ENCODE data around the gene DMRT1. TPM values are rescaled to one million over a fixed set of nuclear protein-coding genes. Genes with fewer than 3 reads are reported as not detected.

Gene DMRT1
- total and polyA plus RNA-seq, 11 donors = not detected

DNA sequence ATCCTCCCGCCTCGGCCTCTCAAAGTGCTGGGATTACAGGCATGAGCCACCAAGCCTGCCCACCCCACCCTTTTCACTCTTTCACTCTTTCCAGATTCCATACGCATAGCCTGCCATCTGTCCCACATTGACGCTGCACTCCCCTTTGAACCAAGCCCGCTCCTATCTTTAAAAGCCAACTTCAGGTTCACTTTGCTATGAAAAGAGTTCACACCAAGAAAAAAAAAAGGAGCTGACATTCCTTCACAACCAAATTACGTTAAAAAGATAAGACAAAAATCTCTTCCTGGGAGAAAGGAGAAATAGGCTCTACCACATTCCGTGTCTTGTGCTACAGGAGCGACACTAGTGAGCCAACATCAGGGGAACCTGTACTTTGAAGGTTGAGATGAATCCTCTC is 41.5 kb downstream of the DMRT1 start:
- ATAC-seq (no peak), DNase-seq (no peak)
- Histone ChIP-seq H3K4me3 (no peak overlapping the region), H3K27me3 (peaks cover 0 to 10% (median 5%) of the 10 kb centered on the region in 9 donors), H3K9me3 (no peaks in the 10 kb centered on the region), H3K4me1 (no peaks in the 10 kb centered on the region), H3K36me3 (no peaks in the 10 kb centered on the region), H3K27ac (no peak overlapping the region)
- intact Hi-C loops (cut with DNase I) = no loop called here
- TF ChIP-seq, protein P1, sequence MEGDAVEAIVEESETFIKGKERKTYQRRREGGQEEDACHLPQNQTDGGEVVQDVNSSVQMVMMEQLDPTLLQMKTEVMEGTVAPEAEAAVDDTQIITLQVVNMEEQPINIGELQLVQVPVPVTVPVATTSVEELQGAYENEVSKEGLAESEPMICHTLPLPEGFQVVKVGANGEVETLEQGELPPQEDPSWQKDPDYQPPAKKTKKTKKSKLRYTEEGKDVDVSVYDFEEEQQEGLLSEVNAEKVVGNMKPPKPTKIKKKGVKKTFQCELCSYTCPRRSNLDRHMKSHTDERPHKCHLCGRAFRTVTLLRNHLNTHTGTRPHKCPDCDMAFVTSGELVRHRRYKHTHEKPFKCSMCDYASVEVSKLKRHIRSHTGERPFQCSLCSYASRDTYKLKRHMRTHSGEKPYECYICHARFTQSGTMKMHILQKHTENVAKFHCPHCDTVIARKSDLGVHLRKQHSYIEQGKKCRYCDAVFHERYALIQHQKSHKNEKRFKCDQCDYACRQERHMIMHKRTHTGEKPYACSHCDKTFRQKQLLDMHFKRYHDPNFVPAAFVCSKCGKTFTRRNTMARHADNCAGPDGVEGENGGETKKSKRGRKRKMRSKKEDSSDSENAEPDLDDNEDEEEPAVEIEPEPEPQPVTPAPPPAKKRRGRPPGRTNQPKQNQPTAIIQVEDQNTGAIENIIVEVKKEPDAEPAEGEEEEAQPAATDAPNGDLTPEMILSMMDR (IDR thresholded peaks at IDR 0.05) = no peak
- TF ChIP-seq POLR2A (IDR thresholded peaks at IDR 0.05) = no peak
- 58 to 75% (median 67%) methylated on average over 8 of the region's 8 CpGs for WGBS, 4 donors

DNA sequence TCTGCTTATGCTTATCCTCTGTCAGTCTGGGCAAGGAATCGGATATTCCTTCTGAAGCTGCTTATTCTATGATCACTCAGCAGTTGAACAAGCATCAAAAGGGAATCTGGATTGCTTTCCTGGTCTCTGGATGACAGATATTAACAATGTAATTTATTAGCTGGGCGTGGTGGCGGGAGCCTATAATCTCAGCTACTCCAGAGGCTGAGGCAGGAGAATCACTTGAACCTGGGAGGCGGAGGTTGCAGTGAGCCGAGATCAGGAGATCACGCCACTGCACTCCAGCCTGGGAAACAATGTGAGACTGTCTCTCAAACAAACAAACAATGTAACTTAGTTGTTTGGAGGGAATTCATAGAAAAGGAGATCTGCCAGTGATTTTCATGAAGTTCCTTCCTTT is 45.4 kb downstream of the DMRT1 start:
- WGBS, 4 donors = 81 to 86% (median 83%) methylated on average over 6 of the region's 6 CpGs
- intact Hi-C loops (cut with DNase I) = no loop called here
- Histone ChIP-seq H3K9me3 (no peaks in the 10 kb centered on the region), H3K36me3 (no peaks in the 10 kb centered on the region), H3K4me1 (no peaks in the 10 kb centered on the region), H3K27me3 (peaks cover 0 to 6% (median 0%) of the 10 kb centered on the region in 9 donors), H3K27ac (no peak overlapping the region), H3K4me3 (no peak overlapping the region)
- DNase-seq (no peak), ATAC-seq (no peak)
- TF ChIP-seq, protein P1 (IDR thresholded peaks at IDR 0.05) = no peak
- no peak for TF ChIP-seq POLR2A (IDR thresholded peaks at IDR 0.05)

DNA sequence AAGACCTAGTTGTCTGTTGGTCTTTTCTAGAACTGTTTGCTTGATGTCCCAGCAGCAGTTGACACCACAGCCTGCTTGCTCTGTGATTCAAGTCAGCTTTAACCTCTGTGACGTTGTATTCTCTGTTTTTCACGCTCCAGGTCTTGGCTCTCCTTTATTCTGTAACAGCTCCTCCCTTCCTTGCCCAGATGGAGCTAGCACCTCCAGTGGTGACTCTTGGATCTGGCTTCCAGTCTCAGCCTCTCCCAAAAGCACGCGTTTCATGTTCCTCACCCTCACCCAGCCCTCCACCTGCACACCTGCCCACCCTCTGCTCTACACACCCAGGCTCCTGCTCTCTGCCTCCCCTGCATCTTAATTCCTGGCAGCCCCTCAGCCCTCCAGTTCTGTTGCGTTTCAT is 50.6 kb downstream of the DMRT1 start:
- no peak for TF ChIP-seq POLR2A (IDR thresholded peaks at IDR 0.05)
- TF ChIP-seq, protein P1 (IDR thresholded peaks at IDR 0.05) = no peak
- H3K36me3 ChIP-seq = no peaks in the 10 kb centered on the region
- H3K4me3 ChIP-seq = no peak overlapping the region
- ATAC-seq (no peak), DNase-seq (no peak)
- peaks cover 0 to 5% (median 0%) of the 10 kb centered on the region in 12 donors for H3K4me1 ChIP-seq
- intact Hi-C loops (cut with DNase I) = loop anchor here in 7 of 10 donors (2.0 to 5.0 kb wide), 2 partner anchors 115 to 119 kb away; no protein-coding TSS in a partner anchor
- no peak overlapping the region for H3K27ac ChIP-seq
- peaks cover 0 to 7% (median 0%) of the 10 kb centered on the region in 9 donors for H3K27me3 ChIP-seq
- no peaks in the 10 kb centered on the region for H3K9me3 ChIP-seq
- 70 to 77% (median 74%) methylated on average over 5 of the region's 5 CpGs for WGBS, 4 donors

DNA sequence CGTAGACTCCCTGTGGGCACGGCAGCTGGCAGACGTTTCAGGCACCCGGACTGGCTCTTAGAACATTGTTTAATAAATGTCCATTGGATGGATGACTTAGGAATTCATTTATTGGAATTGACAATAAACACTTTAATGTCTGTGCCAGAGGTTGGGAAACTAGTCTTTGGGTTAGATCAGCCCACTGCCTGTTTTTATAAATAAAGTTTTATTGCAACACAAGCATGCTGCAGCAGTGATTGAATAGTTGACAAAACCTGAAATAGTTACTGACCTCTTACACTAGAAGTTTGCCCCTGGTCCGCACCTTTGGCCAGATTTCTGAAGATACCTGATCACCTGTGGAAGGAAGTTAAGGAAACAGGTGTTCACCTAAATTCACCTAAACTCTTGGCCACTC is 51.6 kb downstream of the DMRT1 start:
- intact Hi-C loops (cut with DNase I) = loop anchor here in 7 of 10 donors (2.0 to 5.0 kb wide), 2 partner anchors 114 to 118 kb away; no protein-coding TSS in a partner anchor
- no peak overlapping the region for H3K27ac ChIP-seq
- no peaks in the 10 kb centered on the region for H3K36me3 ChIP-seq
- WGBS, 4 donors = 82 to 89% (median 85%) methylated on average over 5 of the region's 5 CpGs
- TF ChIP-seq, protein P1 (IDR thresholded peaks at IDR 0.05) = no peak
- H3K9me3 ChIP-seq = no peaks in the 10 kb centered on the region
- peaks cover 0 to 5% (median 0%) of the 10 kb centered on the region in 12 donors for H3K4me1 ChIP-seq
- H3K4me3 ChIP-seq = no peak overlapping the region
- ATAC-seq (no peak), DNase-seq (no peak)
- H3K27me3 ChIP-seq = peaks cover 0 to 14% (median 0%) of the 10 kb centered on the region in 9 donors

Measured in heart left ventricle (tissue), 16 donors.